Gastroesophageal sphincter (tissue), 3 donors: ENCODE results near the gene USP16.
"Not testable (repeated sequence)": the region's sequence is repeated elsewhere in the genome, so short reads cannot be mapped to it uniquely, and the experiment has no call there.

ENCODE experiments used
- CTCF ChIP-seq, 4 experiments: fragments of 200-600 bp in 2 of 4; fragments of 450-650 bp in 2 of 4; sonication (generic) in 1 of 4; IDR thresholded peaks; one replicate each; pipeline ENCODE4 v1.5.1; 2017 to 2019; ENCODE audit warnings: antibody characterized with exemption in 4 of 4, mild to moderate bottlenecking in 2 of 4, moderate library complexity in 2 of 4
- EP300 ChIP-seq: sonication (generic); formaldehyde crosslinking; IDR thresholded peaks from one replicate; pipeline ENCODE4 v1.6.1; 2017; ENCODE audit warnings: antibody characterized with exemption, mild to moderate bottlenecking

GRCh38 chr21:29011236-29011635 lies 13.2 kb upstream of the USP16 start:
- not testable (repeated sequence) for TF ChIP-seq CTCF (IDR thresholded peaks at IDR 0.05); EP300
